Activated CD8-positive, alpha-beta T cell treated with anti-CD3 and anti-CD28 coated beads for 36 hours (primary cell): ENCODE results near the gene IGSF3. TPM values are rescaled to one million over a fixed set of nuclear protein-coding genes. Genes with fewer than 3 reads are reported as not detected.
"Not testable (repeated sequence)": the region's sequence is repeated elsewhere in the genome, so short reads cannot be mapped to it uniquely, and the experiment has no call there.

Experiments
- ATAC-seq: fragments of 200-7000 bp; cut with Tn5 transposase; one replicate; pipeline ENCODE4 v1.10.0; 2021; ENCODE audit warnings: mild to moderate bottlenecking, moderate library complexity
- CTCF ChIA-PET: fragments of 350-600 bp; sonication (Branson Sonifier 250); formaldehyde crosslinking; loops from one replicate; lab custom pipeline; 2021; ENCODE audit warnings: antibody characterized with exemption; lab: Charles Lee
- POLR2A ChIA-PET: fragments of 350-600 bp; sonication (Branson Sonifier 250); formaldehyde crosslinking; loops from one replicate; lab custom pipeline; 2021; ENCODE audit warnings: antibody characterized with exemption; lab: Charles Lee
- DNase-seq: peaks from one replicate; pipeline ENCODE4 v3.0.0-alpha.2; 2020
- H3K27ac Mint-ChIP-seq: one replicate; pipeline ENCODE4 v1.8.0; 2021; ENCODE audit warnings: mild to moderate bottlenecking, mixed read lengths
- H3K27me3 Mint-ChIP-seq: one replicate; pipeline ENCODE4 v1.8.0; 2021; ENCODE audit warnings: mixed read lengths
- H3K36me3 Mint-ChIP-seq: one replicate; pipeline ENCODE4 v1.8.0; 2021; ENCODE audit warnings: low read depth, mixed read lengths
- H3K4me1 Mint-ChIP-seq: one replicate; pipeline ENCODE4 v1.8.0; 2021; ENCODE audit warnings: low read depth, mixed read lengths
- H3K4me3 Mint-ChIP-seq: one replicate; pipeline ENCODE4 v1.8.0; 2021; ENCODE audit warnings: mild to moderate bottlenecking, moderate library complexity, mixed read lengths
- H3K9me3 Mint-ChIP-seq: one replicate; pipeline ENCODE4 v1.8.0; 2021; ENCODE audit warnings: mixed read lengths
- CTCF ChIP-seq: fragments of 200-600 bp; IDR thresholded peaks from one replicate; pipeline ENCODE4 v1.8.0; 2022; ENCODE audit warnings: antibody characterized with exemption, mild to moderate bottlenecking
- intact Hi-C: fragments of 100-400 bp; cut with micrococcal nuclease; formaldehyde crosslinking; loops from one replicate; pipeline ENCODE4 v1.10.0; 2022
- total RNA-seq, 2 experiments: library from RNA; stranded (reverse); gene quantifications; one replicate each; pipeline ENCODE4 v1.2.3, GENCODE V29; 2021

Gene IGSF3
- total RNA-seq, 2 experiments from 2014 or later, result 0.54 to 0.72 TPM

- H3K4me1 Mint-ChIP-seq, H3K9me3 Mint-ChIP-seq, H3K27me3 Mint-ChIP-seq, intact Hi-C loops, H3K36me3 Mint-ChIP-seq, POLR2A ChIA-PET, H3K27ac Mint-ChIP-seq: not testable (repeated sequence)
- H3K4me3 Mint-ChIP-seq, result peak overlapping the region; percentile 59
- CTCF ChIA-PET, result interaction anchor here (0.7 to 3.1 kb wide), 23 partner anchors 9 to 533 kb away, joined by 3 to 44 read pairs (median 5); partner anchors contain the start of gene IGSF3
- DNase-seq (peak; percentile 74), ATAC-seq (peak; percentile 84)
- peak; percentile 37 for TF ChIP-seq CTCF
Measured at GRCh38 chr1:116595946-116596741, 71.4 kb downstream of the IGSF3 start.

DNA sequence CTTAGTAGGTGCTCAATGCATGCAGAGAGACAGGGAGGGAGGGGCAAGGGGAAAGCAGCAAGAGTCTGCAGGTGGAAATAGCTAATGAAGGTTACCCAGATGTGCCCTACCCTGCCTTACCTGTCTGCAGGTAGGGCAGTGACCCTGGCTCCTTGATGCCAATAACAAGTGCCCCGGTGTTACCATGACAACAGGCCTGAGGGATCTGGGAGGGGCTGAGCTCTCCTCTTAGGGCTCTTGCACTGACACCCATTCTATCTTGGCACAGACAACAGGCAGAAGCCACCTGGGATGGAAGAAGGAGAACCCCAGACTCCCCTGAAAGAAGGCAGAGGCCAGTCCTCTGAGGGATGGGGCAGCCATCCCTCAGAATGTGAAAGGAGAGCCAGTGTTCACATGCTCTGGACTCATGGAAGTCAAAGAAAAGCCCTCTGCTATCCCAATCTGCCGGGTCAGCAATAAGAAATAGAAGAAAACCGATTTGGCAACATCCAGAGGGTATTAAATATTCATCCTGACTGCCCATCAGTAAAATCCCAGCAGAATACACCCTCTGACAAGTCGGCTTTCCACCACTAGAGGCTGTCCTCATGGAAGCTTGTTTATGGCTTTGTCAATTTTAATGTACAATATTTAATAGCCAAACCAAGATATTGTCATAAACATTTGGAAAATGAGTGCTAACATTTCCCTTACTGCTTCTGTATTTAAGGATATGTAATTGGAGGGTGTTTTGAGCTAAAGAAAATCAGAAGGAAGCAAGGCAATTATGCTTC, 72.3 kb downstream of the IGSF3 start:
- ATAC-seq, DNase-seq, H3K27me3 Mint-ChIP-seq, H3K9me3 Mint-ChIP-seq, H3K4me1 Mint-ChIP-seq, H3K36me3 Mint-ChIP-seq, intact Hi-C loops, H3K4me3 Mint-ChIP-seq, H3K27ac Mint-ChIP-seq: not testable (repeated sequence)
- ChIA-PET CTCF (interaction anchor here (0.7 to 3.1 kb wide), 23 partner anchors 10 to 533 kb away, joined by 3 to 44 read pairs (median 4); partner anchors contain the start of gene IGSF3), POLR2A (interaction anchor here (1.0 kb wide), 1 partner anchor 22 kb away, joined by 3 read pairs; no protein-coding TSS in a partner anchor)

DNA sequence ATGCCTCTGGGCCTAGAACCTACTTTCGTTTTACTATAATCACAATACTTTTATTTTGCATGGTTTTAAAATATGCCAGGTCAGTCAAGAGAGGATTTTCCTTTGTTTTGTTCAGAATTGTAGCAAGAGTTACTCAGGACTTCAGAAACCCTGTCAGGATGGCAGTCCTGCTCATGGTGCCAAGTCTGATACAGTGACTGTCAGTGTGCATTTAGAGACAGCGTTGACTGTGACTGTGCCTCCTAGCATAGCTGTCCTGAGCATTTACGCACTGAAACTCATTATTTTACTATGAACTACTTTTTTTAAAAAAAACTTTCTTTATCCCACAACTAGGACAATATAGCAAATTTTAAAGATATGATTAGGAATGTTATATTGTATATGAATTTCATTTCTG, 73.6 kb downstream of the IGSF3 start:
- CTCF ChIA-PET, H3K9me3 Mint-ChIP-seq, DNase-seq, H3K36me3 Mint-ChIP-seq, ATAC-seq, intact Hi-C loops, H3K27me3 Mint-ChIP-seq, H3K27ac Mint-ChIP-seq, H3K4me1 Mint-ChIP-seq, H3K4me3 Mint-ChIP-seq: not testable (repeated sequence)
- POLR2A ChIA-PET, result interaction anchor here (1.0 kb wide), 1 partner anchor 21 kb away, joined by 3 read pairs; no protein-coding TSS in a partner anchor

GRCh38 chr1:116593401-116593800, 74.1 kb downstream of the IGSF3 start:
- H3K4me1 Mint-ChIP-seq, ATAC-seq, H3K4me3 Mint-ChIP-seq, DNase-seq, CTCF ChIA-PET, H3K27me3 Mint-ChIP-seq, intact Hi-C loops, H3K36me3 Mint-ChIP-seq, H3K9me3 Mint-ChIP-seq, H3K27ac Mint-ChIP-seq, POLR2A ChIA-PET: not testable (repeated sequence)

- H3K4me1 Mint-ChIP-seq, ATAC-seq, intact Hi-C loops, H3K27me3 Mint-ChIP-seq, H3K4me3 Mint-ChIP-seq, DNase-seq, POLR2A ChIA-PET, H3K27ac Mint-ChIP-seq, H3K9me3 Mint-ChIP-seq, CTCF ChIA-PET, H3K36me3 Mint-ChIP-seq: not testable (repeated sequence)
Measured at GRCh38 chr1:116591951-116592605, 75.5 kb downstream of the IGSF3 start.

DNA sequence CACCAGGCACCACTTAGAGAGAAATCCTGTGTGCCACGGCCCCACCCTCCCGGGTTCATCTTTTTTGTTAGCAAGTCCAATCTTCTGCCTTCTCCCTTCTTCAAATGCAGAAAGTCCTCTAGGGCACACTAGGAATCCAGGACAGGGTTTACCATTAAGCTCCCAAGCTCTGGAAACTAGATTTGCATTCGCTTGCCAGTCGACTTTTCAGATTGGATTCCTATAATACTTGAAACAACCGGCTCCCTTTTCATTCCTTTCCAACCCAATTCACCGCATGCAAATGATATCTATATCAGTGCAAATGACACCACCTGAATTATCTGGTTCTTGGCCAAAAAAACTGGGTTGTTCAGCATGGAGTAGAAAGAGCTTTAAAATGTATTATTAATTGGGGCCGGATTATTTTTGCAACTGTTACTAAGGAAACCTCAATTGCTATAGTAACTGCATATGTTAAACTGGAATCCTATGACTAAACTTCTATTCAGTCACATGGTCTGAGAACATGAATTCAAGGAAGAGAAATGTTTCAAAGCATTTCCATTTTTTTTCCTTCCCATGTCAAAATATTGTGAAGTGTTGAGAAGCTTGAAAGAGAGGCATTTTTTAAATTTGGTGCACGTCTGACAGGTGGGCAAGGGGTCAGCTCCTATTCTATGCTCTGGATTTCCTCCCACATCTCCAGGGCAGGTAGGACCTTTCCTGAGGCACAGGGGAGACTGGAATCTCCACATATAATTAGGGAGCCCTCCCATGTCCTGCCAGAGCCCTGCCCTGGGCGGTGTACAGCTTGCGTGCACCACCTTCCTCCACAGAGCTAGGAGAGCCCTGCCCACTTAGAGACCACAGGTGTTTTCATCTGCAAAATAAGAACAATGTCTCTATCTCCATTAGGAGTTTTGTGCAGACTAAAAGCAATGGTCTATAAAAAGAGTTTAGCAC, 76.3 kb downstream of the IGSF3 start:
- DNase-seq, intact Hi-C loops, H3K4me3 Mint-ChIP-seq: not testable (repeated sequence)

DNA sequence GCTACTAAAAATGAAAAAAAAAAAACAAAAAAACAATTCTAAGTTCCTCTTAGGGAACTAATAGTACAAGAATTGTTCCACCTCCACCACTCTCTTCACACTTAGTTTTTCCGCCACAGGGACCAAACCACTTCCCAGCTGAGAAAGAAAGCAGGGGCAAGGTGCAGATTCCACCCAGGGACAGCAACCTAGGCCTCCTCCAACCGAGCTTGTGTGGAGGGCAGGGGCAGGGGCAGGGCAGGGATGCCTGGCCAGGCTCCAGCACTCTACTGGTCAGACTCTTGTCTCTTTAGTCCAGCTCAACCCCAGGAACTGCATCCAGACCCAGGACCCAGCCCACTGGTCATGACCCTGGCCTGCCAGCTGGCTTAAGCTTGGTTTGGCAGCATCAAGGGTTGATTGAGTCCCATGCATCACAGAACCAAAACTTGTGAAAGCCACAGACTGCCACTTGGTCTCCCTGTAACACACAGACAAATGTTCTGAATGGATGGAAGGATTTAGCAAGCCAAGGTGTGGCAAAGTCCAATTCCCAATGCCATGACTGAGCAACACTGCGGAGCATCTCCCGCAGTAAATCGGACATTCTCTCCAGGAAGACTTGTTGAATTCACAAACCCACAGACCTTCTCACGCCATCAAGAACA, 77.1 kb downstream of the IGSF3 start:
- H3K4me1 Mint-ChIP-seq, DNase-seq, CTCF ChIA-PET, intact Hi-C loops, H3K9me3 Mint-ChIP-seq, H3K27me3 Mint-ChIP-seq, H3K4me3 Mint-ChIP-seq, H3K27ac Mint-ChIP-seq, POLR2A ChIA-PET, ATAC-seq, H3K36me3 Mint-ChIP-seq: not testable (repeated sequence)

More for the DNA sequence above, 76.3 kb downstream of the IGSF3 start:
- POLR2A ChIA-PET, CTCF ChIA-PET, ATAC-seq, H3K36me3 Mint-ChIP-seq, H3K27me3 Mint-ChIP-seq, H3K27ac Mint-ChIP-seq, H3K9me3 Mint-ChIP-seq: not testable (repeated sequence)
- H3K4me1 Mint-ChIP-seq, result peaks cover 11% of the 10 kb centered on the region

DNA sequence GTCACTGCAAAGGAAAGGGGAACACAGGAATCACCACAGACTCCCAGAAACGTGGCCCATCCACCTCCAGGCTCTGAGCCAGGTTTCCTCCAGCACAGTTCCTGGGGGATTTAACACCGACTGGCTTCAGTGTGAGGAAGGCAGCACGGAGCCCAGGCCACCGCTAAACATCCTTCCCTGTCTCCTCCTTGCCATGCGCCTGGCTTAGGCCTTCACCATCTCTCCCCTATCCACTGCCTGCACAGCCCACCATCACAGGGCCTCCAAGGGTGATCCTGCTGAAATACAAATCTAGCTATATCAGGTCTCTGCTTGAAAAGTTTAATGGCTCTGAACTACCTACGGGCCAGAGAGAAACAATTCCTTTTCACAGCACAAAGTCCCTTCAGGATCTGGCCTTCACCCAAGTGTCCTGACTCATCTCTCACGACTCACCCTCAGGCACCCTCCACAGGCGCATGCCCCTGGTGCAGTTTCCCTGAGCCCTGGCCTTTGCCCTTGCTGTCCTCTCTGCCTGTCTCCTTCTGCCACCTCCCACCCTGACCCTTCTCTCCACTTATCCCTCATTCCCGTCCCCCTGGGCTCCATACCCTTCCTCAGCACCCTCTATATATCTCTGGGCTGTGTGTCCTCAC, 78.3 kb downstream of the IGSF3 start:
- intact Hi-C loops, H3K9me3 Mint-ChIP-seq, POLR2A ChIA-PET, H3K36me3 Mint-ChIP-seq, H3K27me3 Mint-ChIP-seq, H3K27ac Mint-ChIP-seq, CTCF ChIA-PET, H3K4me1 Mint-ChIP-seq, H3K4me3 Mint-ChIP-seq: not testable (repeated sequence)
- DNase-seq, result peak; percentile 23
- peak; percentile 51 for ATAC-seq
